Pancreas (tissue), 10 donors: Measurements from ENCODE around the gene SPATA31C1. TPM values are rescaled to one million over a fixed set of nuclear protein-coding genes. Genes with fewer than 3 reads are reported as not detected.

Experiments used
- ATAC-seq, 4 donors: fragments of 200-7000 bp; cut with Tn5 transposase; one replicate each; pipeline versions ENCODE4 v1.8.0 to v1.9.1; 2020; ENCODE audit warnings: mild to moderate bottlenecking in 4 of 4, moderate library complexity in 4 of 4
- DNase-seq, 6 donors: peaks; one replicate each; pipeline ENCODE4 v3.0.0-alpha.2; 2020
- FAIRE-seq: peaks from 2 replicates; lab custom pipeline; 2012; peaks lifted over from hg19 to GRCh38; lab: Jason Lieb, UNC
- H3K27ac ChIP-seq, 4 donors: fragments of 200-600 bp; sonication (generic); 1 replicate in 3 of 4; 2 replicates in 1 of 4; pipeline versions ENCODE4 v1.5.0 to v1.8.0; 2020
- H3K27me3 ChIP-seq, 4 donors: fragments of 200-600 bp; one replicate each; pipeline ENCODE4 v1.8.0; 2021
- H3K36me3 ChIP-seq, 3 donors: fragments of 200-600 bp; sonication (generic) in 1 of 3; one replicate each; pipeline versions ENCODE4 v1.5.0 to v1.8.0; 2020 to 2021
- H3K4me1 ChIP-seq, 3 donors: fragments of 200-600 bp; one replicate each; pipeline ENCODE4 v1.8.0; 2021
- H3K4me3 ChIP-seq, 4 donors: fragments of 200-600 bp; sonication (generic) in 2 of 4; one replicate each; pipeline versions ENCODE4 v1.5.0 to v1.8.0; 2020 to 2021
- H3K9me3 ChIP-seq, 4 donors: fragments of 200-600 bp; one replicate each; pipeline ENCODE4 v1.8.0; 2021
- WGBS, 2 donors: extraction: QIAGEN DNeasy Blood & Tissue Kit; methylation state at CpG; one replicate each; pipeline ENCODE4 v1.1.7; 2013; 5-methylcytosine and 5-hydroxymethylcytosine counted together
- intact Hi-C, 3 donors: fragments of 100-400 bp; cut with DNase I; formaldehyde crosslinking; loops; one replicate each; pipeline versions ENCODE4 v1.11.1 to v1.14.2; 2022
- polyA plus RNA-seq, 2 donors: library from polyadenylated mRNA; stranded (reverse); fragments of 200-250 nt; gene quantifications; one replicate each; pipeline ENCODE4 v1.2.3, GENCODE V29; 2013
- total RNA-seq, 6 donors: library from RNA; stranded (reverse); fragmentation: NEBNext Ultra II Directional in 4 of 6; extraction: Animal tissue kit (Norgen Biotek cat#: 25700) in 4 of 6; gene quantifications; one replicate each; pipeline versions ENCODE4 v1.2.1 to v1.2.4, GENCODE V29; 2021 to 2023
- TF ChIP-seq, protein P1 (sequence below), 4 donors: fragments of 200-600 bp; sonication (generic) in 3 of 4; IDR thresholded peaks; one replicate each; pipeline versions ENCODE4 v1.5.0 to v1.8.0; 2021; ENCODE audit warnings: antibody characterized with exemption in 4 of 4
- donor health status: healthy with polysubstance abuse.
- donor health status: DM: no; HTN: no; CAD: no; lungs with moderate emphysema.
- donor health status: DM: no; HTN: no; CAD: no.
- donor health status: control.
- donor health status: control.
- donor health status: Bipolar disorder and iron deficiency.
- donor health status: DM: yes; HTN: yes; CAD: no.
- donor health status: DM: no; HTN: no; CAD: no.
- donor health status: DM: no; HTN: no; CAD: no.
- donor health status: DM: yes; HTN: yes; CAD: no.

Gene SPATA31C1
- total and polyA plus RNA-seq, 8 donors: not detected

DNA sequence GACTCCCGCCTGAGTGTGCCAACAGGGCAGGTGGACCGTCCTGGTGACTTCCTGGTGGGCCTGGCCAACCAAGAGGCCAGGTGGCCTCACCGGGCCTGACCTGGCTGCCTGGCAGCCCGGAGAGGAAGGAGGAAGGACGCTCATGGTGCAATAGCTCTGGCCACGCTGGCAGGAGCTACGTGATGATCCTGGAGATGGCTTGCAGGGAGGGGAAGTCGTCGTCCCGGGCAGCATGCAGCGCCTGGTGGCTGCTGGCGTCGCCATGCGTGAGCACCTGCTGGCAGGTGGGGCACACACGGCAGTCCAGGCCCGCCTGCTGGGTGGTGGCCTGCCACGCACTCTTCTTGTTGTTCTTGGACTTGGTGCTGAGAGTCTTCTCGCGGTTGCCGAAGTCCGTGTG is 26.3 kb downstream of the SPATA31C1 start:
- H3K9me3 ChIP-seq: no peaks in the 10 kb centered on the region
- no peaks in the 10 kb centered on the region for H3K4me1 ChIP-seq
- TF ChIP-seq, protein P1, sequence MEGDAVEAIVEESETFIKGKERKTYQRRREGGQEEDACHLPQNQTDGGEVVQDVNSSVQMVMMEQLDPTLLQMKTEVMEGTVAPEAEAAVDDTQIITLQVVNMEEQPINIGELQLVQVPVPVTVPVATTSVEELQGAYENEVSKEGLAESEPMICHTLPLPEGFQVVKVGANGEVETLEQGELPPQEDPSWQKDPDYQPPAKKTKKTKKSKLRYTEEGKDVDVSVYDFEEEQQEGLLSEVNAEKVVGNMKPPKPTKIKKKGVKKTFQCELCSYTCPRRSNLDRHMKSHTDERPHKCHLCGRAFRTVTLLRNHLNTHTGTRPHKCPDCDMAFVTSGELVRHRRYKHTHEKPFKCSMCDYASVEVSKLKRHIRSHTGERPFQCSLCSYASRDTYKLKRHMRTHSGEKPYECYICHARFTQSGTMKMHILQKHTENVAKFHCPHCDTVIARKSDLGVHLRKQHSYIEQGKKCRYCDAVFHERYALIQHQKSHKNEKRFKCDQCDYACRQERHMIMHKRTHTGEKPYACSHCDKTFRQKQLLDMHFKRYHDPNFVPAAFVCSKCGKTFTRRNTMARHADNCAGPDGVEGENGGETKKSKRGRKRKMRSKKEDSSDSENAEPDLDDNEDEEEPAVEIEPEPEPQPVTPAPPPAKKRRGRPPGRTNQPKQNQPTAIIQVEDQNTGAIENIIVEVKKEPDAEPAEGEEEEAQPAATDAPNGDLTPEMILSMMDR (IDR thresholded peaks at IDR 0.05): no peak
- no peak for ATAC-seq
- intact Hi-C loops: no loop called here
- no peak overlapping the region for H3K4me3 ChIP-seq
- H3K36me3 ChIP-seq: no peaks in the 10 kb centered on the region
- FAIRE-seq: no peak
- no peak overlapping the region for H3K27ac ChIP-seq
- WGBS, 2 donors: 88 to 92% methylated on average over 20 to 21 of the region's 21 CpGs
- DNase-seq: no peak
- no peaks in the 10 kb centered on the region for H3K27me3 ChIP-seq

DNA sequence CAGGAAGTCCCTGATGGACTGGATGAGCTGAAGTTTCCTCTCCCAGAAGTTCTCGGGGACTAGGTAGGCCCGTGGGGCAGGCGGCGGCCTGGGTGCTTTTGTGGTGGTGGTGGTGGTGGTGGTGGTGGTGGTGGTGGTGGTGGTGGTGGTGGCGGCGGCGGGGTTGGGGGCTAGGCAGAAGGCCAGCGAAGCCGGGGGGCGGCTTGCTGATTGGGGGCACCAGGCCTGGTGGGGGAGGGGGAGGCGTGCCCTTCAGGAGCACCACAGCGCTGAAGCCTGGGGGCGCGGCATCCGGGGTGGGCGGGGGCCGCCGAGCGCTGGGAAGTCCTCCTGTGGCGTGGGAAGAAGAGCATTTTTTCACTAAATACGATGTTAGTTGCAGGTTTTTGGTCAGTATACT is 26.9 kb downstream of the SPATA31C1 start:
- no peaks in the 10 kb centered on the region for H3K27me3 ChIP-seq
- H3K4me1 ChIP-seq: no peaks in the 10 kb centered on the region
- WGBS, 2 donors: 39 to 54% methylated on average over 15 to 21 of the region's 21 CpGs
- DNase-seq: no peak
- intact Hi-C loops: loop anchor here in 1 of 3 donors (5.0 kb wide), 1 partner anchor 168 kb away; no protein-coding TSS in a partner anchor
- TF ChIP-seq, protein P1 (IDR thresholded peaks at IDR 0.05): no peak
- no peak overlapping the region for H3K27ac ChIP-seq
- FAIRE-seq: no peak
- H3K4me3 ChIP-seq: no peak overlapping the region
- no peak for ATAC-seq
- H3K36me3 ChIP-seq: no peaks in the 10 kb centered on the region
- no peaks in the 10 kb centered on the region for H3K9me3 ChIP-seq

DNA sequence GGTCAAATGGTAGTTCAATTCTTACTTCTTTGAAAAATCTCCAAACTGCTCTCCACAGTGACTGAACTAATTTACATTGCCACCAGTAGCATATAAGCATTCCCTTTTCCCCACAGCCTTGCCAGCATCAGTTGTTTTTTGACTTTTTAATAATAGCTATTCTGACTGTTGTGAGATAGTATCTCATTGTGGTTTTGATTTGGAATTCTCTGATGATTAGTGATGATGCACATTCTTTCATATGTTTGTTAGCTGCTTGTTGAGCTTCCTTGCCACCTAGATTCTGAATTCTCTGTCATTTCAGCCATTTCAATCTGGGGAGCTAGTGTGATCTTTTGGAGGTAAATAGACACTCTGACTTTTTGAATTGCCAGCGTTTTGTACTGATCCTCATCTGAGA is 32.5 kb downstream of the SPATA31C1 start:
- Histone ChIP-seq H3K9me3 (no peaks in the 10 kb centered on the region), H3K4me1 (no peaks in the 10 kb centered on the region), H3K27me3 (no peaks in the 10 kb centered on the region), H3K36me3 (no peaks in the 10 kb centered on the region), H3K27ac (no peak overlapping the region), H3K4me3 (no peak overlapping the region)
- intact Hi-C loops: no loop called here
- DNase-seq (no peak), ATAC-seq (no peak), FAIRE-seq (no peak)
- TF ChIP-seq, protein P1 (IDR thresholded peaks at IDR 0.05): no peak
- WGBS, 2 donors: 48 to 57% methylated on average over 1 of the region's 1 CpG

DNA sequence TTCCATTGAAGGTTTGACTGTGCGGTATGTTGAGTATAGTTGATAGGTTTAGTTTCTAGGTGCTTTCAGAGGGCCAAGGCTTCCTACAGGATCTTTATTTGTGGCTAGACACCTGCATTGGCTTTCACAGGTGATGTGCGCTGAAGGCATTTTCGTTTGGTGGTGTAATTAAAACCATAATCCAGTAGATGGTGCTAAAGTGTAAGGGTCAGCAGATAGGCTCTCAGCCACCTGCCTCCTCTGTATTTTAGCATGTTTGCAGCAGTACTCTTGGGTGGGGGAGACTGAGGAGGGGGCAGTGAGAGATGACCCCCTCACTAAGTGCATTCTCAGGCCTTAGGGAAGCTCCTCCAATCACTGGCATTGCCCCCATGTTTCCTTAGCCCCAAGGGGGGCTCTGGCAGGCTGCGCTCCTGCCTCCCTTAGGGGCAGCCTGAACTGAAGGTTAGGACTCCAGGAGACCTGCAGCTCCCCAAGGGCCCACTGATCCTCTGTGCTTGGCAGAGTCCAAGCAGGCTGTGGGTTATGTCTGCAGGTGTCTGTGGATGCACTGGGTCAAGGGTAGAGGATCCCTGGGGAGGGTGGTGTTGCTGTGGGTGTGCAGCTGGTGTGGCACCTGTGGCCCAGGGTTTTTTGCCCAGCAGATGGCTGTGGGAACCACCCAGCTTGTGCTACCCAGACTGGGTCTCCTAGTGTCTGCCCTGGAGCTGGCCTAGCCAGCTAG is 33.2 kb downstream of the SPATA31C1 start:
- Histone ChIP-seq H3K27ac (no peak overlapping the region), H3K4me1 (no peaks in the 10 kb centered on the region), H3K4me3 (no peak overlapping the region), H3K36me3 (no peaks in the 10 kb centered on the region), H3K9me3 (no peaks in the 10 kb centered on the region), H3K27me3 (no peaks in the 10 kb centered on the region)
- WGBS, 2 donors: 64 to 69% methylated on average over 4 of the region's 4 CpGs
- no peak for DNase-seq
- ATAC-seq: peak; percentile 67 to 90 (median 81)
- FAIRE-seq: no peak
- intact Hi-C loops: no loop called here
- TF ChIP-seq, protein P1 (IDR thresholded peaks at IDR 0.05): peak in 2 of 4 donors; percentile 24 to 30

DNA sequence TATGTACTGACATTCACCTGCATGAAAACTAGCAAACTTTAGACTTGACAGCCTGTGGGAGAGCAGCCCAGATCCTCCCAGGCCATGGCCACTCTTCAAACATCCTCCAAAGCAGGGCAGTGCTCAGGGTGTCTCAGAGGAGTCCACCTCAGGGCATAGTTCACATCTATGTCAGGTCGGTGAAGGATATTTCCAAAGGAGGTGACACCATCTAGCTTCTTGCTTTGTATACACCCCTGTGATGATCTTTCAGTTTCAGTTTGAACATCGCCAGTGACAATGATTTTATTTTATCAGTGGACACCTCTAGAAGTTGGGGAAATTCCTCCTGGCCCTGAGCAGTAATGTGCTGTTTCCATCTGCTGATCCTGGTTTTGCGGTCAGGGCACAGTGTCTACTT is 36.5 kb downstream of the SPATA31C1 start:
- DNase-seq: no peak
- no peaks in the 10 kb centered on the region for H3K36me3 ChIP-seq
- WGBS, 2 donors: 83 to 88% methylated on average over 3 of the region's 3 CpGs
- TF ChIP-seq, protein P1 (IDR thresholded peaks at IDR 0.05): no peak
- H3K27me3 ChIP-seq: no peaks in the 10 kb centered on the region
- H3K4me3 ChIP-seq: no peak overlapping the region
- intact Hi-C loops: no loop called here
- no peak for ATAC-seq
- no peaks in the 10 kb centered on the region for H3K9me3 ChIP-seq
- no peak for FAIRE-seq
- no peak overlapping the region for H3K27ac ChIP-seq
- no peaks in the 10 kb centered on the region for H3K4me1 ChIP-seq
